GM06990 (cell line): ENCODE data around the gene TMEM220.

ENCODE experiments used
- DNase-seq: peaks from one replicate; pipeline ENCODE4 v3.0.0-alpha.2; 2011; ENCODE audit not compliant: insufficient read length; ENCODE audit errors: extremely low read depth
- H3K27me3 ChIP-seq: replicated peaks from 2 replicates; pipeline ENCODE4 v1.6.0; 2011; ENCODE audit warnings: low read length; ENCODE audit not compliant: control insufficient read depth, insufficient read depth
- H3K36me3 ChIP-seq: 2 replicates; pipeline ENCODE4 v1.5.1; 2011; ENCODE audit warnings: low read length; ENCODE audit not compliant: control insufficient read depth, insufficient read depth
- H3K4me3 ChIP-seq: replicated peaks from 2 replicates; pipeline ENCODE4 v1.5.1; 2011; ENCODE audit warnings: low read depth, mild to moderate bottlenecking, control low read depth, low read length
- CTCF ChIP-seq: IDR thresholded peaks from 2 replicates; pipeline ENCODE4 v1.5.1; 2011; ENCODE audit warnings: low read length, control low read depth, mild to moderate bottlenecking, inconsistent platforms; ENCODE audit not compliant: insufficient read depth, poor library complexity, severe bottlenecking

Gene TMEM220

GRCh38 chr17:10754861-10755591, 25.2 kb upstream of the TMEM220 start:
- H3K4me3 ChIP-seq = no peak overlapping the region
- no peak for TF ChIP-seq CTCF
- DNase-seq = no peak
- H3K27me3 ChIP-seq = no peaks in the 10 kb centered on the region; the same call in none of the 2 replicates
- H3K36me3 ChIP-seq = no peaks in the 10 kb centered on the region

- peak; percentile 62 for TF ChIP-seq CTCF
- no peak for DNase-seq
- no peak overlapping the region for H3K4me3 ChIP-seq
- H3K36me3 ChIP-seq = no peaks in the 10 kb centered on the region
- H3K27me3 ChIP-seq = no peaks in the 10 kb centered on the region; the same call in none of the 2 replicates
Observed at GRCh38 chr17:10754109-10754508, 24.3 kb upstream of the TMEM220 start.

GRCh38 chr17:10752696-10753095, 22.9 kb upstream of the TMEM220 start:
- TF ChIP-seq CTCF = no peak

GRCh38 chr17:10751563-10751962, 21.7 kb upstream of the TMEM220 start:
- TF ChIP-seq CTCF = no peak
- DNase-seq = no peak
- Histone ChIP-seq H3K4me3 (no peak overlapping the region), H3K36me3 (no peaks in the 10 kb centered on the region), H3K27me3 (no peaks in the 10 kb centered on the region; the same call in none of the 2 replicates)

More at GRCh38 chr17:10752696-10753095, 22.9 kb upstream of the TMEM220 start:
- H3K4me3 ChIP-seq = no peak overlapping the region
- no peak for DNase-seq
- H3K27me3 ChIP-seq = no peaks in the 10 kb centered on the region; the same call in none of the 2 replicates
- no peaks in the 10 kb centered on the region for H3K36me3 ChIP-seq

- Histone ChIP-seq H3K36me3 (no peaks in the 10 kb centered on the region), H3K27me3 (no peaks in the 10 kb centered on the region; the same call in none of the 2 replicates), H3K4me3 (no peak overlapping the region)
- DNase-seq = no peak
- TF ChIP-seq CTCF = no peak
Observed at GRCh38 chr17:10750210-10750609, 20.4 kb upstream of the TMEM220 start.
